Smooth muscle cell (in vitro differentiated cells): ENCODE results near the gene ACOX3. TPM values are rescaled to one million over a fixed set of nuclear protein-coding genes. Genes with fewer than 3 reads are reported as not detected.

ENCODE experiments used
- DNase-seq: peaks from one replicate; lab custom pipeline; 2025; ENCODE audit not compliant: unreplicated experiment; lab: John Stamatoyannopoulos, UW
- H2AFZ ChIP-seq: fragments of 200-600 bp; sonication (generic); 2 replicates; pipeline ENCODE4 v1.6.0; 2016; ENCODE audit warnings: antibody characterized with exemption, low read depth, mild to moderate bottlenecking
- H3F3A ChIP-seq: fragments of 200-600 bp; sonication (generic); 2 replicates; pipeline ENCODE4 v1.6.0; 2017; ENCODE audit warnings: antibody characterized with exemption, low read depth
- H3K27ac ChIP-seq: fragments of 200-600 bp; sonication (generic); 2 replicates; pipeline ENCODE4 v1.5.1; 2016; ENCODE audit warnings: low read depth, mild to moderate bottlenecking
- H3K27me3 ChIP-seq: fragments of 200-600 bp; sonication (generic); 2 replicates; pipeline ENCODE4 v1.6.1; 2016; ENCODE audit warnings: low read depth, mild to moderate bottlenecking
- H3K36me3 ChIP-seq: fragments of 200-600 bp; sonication (generic); 2 replicates; pipeline ENCODE4 v1.5.1; 2016; ENCODE audit warnings: low read depth
- H3K4me1 ChIP-seq: fragments of 200-600 bp; sonication (generic); 2 replicates; pipeline ENCODE4 v1.5.1; 2016; ENCODE audit warnings: low read depth
- H3K4me2 ChIP-seq: fragments of 200-600 bp; sonication (generic); 2 replicates; pipeline ENCODE4 v1.6.0; 2016; ENCODE audit warnings: mild to moderate bottlenecking
- H3K4me3 ChIP-seq: fragments of 200-600 bp; sonication (generic); 2 replicates; pipeline ENCODE4 v1.5.1; 2016; ENCODE audit warnings: mild to moderate bottlenecking
- H3K79me2 ChIP-seq: fragments of 200-600 bp; sonication (generic); 2 replicates; pipeline ENCODE4 v1.6.0; 2016; ENCODE audit warnings: low read depth, mild to moderate bottlenecking
- H3K9ac ChIP-seq: fragments of 200-600 bp; sonication (generic); 2 replicates; pipeline ENCODE4 v1.6.0; 2016; ENCODE audit warnings: low read depth
- H3K9me3 ChIP-seq: fragments of 200-600 bp; sonication (generic); replicated peaks from 2 replicates; pipeline ENCODE4 v1.5.1; 2016; ENCODE audit warnings: low read depth
- H4K20me1 ChIP-seq: fragments of 200-600 bp; sonication (generic); 2 replicates; pipeline ENCODE4 v1.6.0; 2016; ENCODE audit warnings: low read depth
- WGBS: methylation state at CpG from one replicate; pipeline ENCODE4 v1.1.7; 2016; ENCODE audit warnings: low lambda C conversion rate; 5-methylcytosine and 5-hydroxymethylcytosine counted together
- polyA plus RNA-seq: library from polyadenylated mRNA; unstranded; fragments of >200 nt; fragmentation: Nextera tagmentation; extraction: Ambion mirVana; gene quantifications from 2 replicates; pipeline ENCODE4 v1.2.1, GENCODE V29; 2016
- total RNA-seq: library from RNA; depleted of rRNA; stranded (reverse); fragments of >200 nt; gene quantifications from 2 replicates; pipeline ENCODE4 v1.2.3, GENCODE V29; 2014
- TF ChIP-seq, protein P1 (sequence below): fragments of 200-600 bp; sonication (generic); IDR thresholded peaks from 2 replicates; pipeline ENCODE4 v1.5.1; 2017; ENCODE audit warnings: borderline replicate concordance, mild to moderate bottlenecking, antibody characterized with exemption; ENCODE audit not compliant: insufficient read depth, poor library complexity, severe bottlenecking

The ACOX3 gene
- total and polyA plus RNA-seq, 2 experiments from 2014 or later: 25.0 to 27.9 TPM

DNA sequence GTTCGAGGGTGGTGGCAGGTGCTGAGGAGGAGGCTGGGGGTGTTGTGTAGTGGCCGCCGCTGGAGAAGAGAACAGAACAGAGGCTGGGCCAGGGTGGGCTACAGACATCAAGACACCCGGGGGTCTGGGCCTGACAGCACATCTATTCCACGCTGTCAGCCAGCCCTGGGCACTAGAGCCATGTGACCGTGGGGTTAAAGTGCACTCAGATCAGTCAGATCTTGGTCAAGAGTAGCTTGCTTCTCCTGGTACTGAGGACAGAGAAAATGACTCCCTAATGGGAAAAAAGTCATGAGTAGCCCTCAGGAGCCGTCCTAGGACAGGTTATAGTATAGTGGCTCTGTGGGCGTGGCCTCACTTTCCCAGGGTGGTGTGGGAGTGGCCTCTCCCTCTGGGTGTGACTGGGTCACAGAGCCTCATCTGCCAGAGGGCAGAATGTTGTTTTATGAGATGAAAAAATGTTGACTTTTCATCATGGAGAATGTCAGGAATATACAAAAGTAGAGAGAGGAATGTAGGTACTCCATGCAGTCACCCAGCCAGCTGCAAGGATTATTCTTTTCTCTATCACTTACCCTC is 19.4 kb upstream of the ACOX3 start:
- Histone ChIP-seq H3K4me1 (no peaks in the 10 kb centered on the region), H3K79me2 (no peaks in the 10 kb centered on the region), H3K9ac (no peak overlapping the region), H4K20me1 (no peaks in the 10 kb centered on the region), H3K9me3 (no peaks in the 10 kb centered on the region), H3K36me3 (no peaks in the 10 kb centered on the region), H3K4me2 (no peak overlapping the region), H3K4me3 (no peak overlapping the region), H3K27me3 (no peaks in the 10 kb centered on the region), H2AFZ (no peak overlapping the region), H3K27ac (no peak overlapping the region), H3F3A (no peaks in the 10 kb centered on the region)
- no peak for DNase-seq
- WGBS: 89% methylated on average over 8 of the region's 8 CpGs
- TF ChIP-seq, protein P1, sequence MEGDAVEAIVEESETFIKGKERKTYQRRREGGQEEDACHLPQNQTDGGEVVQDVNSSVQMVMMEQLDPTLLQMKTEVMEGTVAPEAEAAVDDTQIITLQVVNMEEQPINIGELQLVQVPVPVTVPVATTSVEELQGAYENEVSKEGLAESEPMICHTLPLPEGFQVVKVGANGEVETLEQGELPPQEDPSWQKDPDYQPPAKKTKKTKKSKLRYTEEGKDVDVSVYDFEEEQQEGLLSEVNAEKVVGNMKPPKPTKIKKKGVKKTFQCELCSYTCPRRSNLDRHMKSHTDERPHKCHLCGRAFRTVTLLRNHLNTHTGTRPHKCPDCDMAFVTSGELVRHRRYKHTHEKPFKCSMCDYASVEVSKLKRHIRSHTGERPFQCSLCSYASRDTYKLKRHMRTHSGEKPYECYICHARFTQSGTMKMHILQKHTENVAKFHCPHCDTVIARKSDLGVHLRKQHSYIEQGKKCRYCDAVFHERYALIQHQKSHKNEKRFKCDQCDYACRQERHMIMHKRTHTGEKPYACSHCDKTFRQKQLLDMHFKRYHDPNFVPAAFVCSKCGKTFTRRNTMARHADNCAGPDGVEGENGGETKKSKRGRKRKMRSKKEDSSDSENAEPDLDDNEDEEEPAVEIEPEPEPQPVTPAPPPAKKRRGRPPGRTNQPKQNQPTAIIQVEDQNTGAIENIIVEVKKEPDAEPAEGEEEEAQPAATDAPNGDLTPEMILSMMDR: no peak

- H3K27ac ChIP-seq: no peak overlapping the region
- H4K20me1 ChIP-seq: no peaks in the 10 kb centered on the region
- no peaks in the 10 kb centered on the region for H3K36me3 ChIP-seq
- DNase-seq: no peak
- H3F3A ChIP-seq: no peaks in the 10 kb centered on the region
- H3K9ac ChIP-seq: no peak overlapping the region
- no peaks in the 10 kb centered on the region for H3K79me2 ChIP-seq
- no peaks in the 10 kb centered on the region for H3K9me3 ChIP-seq
- H3K4me2 ChIP-seq: no peak overlapping the region
- H2AFZ ChIP-seq: no peak overlapping the region
- TF ChIP-seq, protein P1: no peak
- WGBS: 83% methylated on average over 9 of the region's 9 CpGs
- no peak overlapping the region for H3K4me3 ChIP-seq
- H3K4me1 ChIP-seq: no peaks in the 10 kb centered on the region
- H3K27me3 ChIP-seq: no peaks in the 10 kb centered on the region
Observed at GRCh38 chr4:8457646-8458252, 17.2 kb upstream of the ACOX3 start.

GRCh38 chr4:8453957-8454356 is 13.4 kb upstream of the ACOX3 start:
- Histone ChIP-seq H4K20me1 (no peaks in the 10 kb centered on the region), H3K4me3 (no peak overlapping the region), H3K9ac (no peak overlapping the region), H3K36me3 (no peaks in the 10 kb centered on the region), H3K9me3 (no peaks in the 10 kb centered on the region), H3K27ac (no peak overlapping the region), H3K4me2 (no peak overlapping the region), H3K27me3 (no peaks in the 10 kb centered on the region), H3K79me2 (no peaks in the 10 kb centered on the region), H2AFZ (no peak overlapping the region), H3K4me1 (no peaks in the 10 kb centered on the region), H3F3A (no peaks in the 10 kb centered on the region)
- no peak for DNase-seq
- TF ChIP-seq, protein P1: no peak
- WGBS: 100% methylated on average over 3 of the region's 3 CpGs
